C4-2B (cell line): Measurements from ENCODE around the gene FNDC1.

ENCODE experiments used
- ZFX ChIP-seq: fragments of 450-650 bp; IDR thresholded peaks from 2 replicates; pipeline ENCODE4 v1.6.1; 2017
- TF ChIP-seq, protein P1 (sequence below): fragments of 450-650 bp; conservative IDR thresholded peaks from 2 replicates; pipeline ENCODE4 v1.5.1; 2017; ENCODE audit warnings: mild to moderate bottlenecking

DNA sequence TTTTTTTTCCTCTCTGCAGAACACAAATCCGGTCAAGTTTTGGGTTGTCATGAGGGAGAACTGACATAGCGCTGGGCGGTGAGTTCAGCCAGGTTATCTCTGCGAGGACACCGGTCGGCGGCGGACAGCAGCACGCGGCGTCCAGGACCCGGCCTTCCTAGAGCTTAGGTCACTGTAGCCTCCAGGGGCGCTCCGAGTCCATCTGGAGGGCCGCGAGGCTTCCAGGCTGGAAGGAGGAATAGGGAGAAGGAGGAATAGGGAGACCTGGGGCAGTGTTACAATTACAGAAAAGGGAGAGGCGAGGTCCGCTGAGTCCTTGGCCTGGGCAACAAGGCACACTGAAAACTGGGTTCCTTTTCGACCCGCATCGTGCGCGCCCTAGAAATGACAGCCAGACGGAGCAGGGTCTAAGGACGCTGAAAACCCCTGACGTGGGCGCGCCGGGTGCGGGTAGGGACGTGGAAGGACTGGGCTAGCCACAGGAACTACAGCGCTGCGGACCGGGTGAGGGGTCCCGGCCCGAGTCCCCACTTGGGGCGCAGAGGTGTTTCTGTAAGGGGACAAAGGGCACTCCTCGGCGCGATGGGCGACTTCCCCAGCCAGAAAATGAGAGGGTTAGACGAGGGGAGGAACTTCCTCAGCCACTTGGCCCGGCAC is 536 bp upstream of the FNDC1 start:
- TF ChIP-seq, protein P1, sequence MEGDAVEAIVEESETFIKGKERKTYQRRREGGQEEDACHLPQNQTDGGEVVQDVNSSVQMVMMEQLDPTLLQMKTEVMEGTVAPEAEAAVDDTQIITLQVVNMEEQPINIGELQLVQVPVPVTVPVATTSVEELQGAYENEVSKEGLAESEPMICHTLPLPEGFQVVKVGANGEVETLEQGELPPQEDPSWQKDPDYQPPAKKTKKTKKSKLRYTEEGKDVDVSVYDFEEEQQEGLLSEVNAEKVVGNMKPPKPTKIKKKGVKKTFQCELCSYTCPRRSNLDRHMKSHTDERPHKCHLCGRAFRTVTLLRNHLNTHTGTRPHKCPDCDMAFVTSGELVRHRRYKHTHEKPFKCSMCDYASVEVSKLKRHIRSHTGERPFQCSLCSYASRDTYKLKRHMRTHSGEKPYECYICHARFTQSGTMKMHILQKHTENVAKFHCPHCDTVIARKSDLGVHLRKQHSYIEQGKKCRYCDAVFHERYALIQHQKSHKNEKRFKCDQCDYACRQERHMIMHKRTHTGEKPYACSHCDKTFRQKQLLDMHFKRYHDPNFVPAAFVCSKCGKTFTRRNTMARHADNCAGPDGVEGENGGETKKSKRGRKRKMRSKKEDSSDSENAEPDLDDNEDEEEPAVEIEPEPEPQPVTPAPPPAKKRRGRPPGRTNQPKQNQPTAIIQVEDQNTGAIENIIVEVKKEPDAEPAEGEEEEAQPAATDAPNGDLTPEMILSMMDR, result no peak
- TF ChIP-seq ZFX, result no peak
